SK-N-SH (cell line): ENCODE measurements around the gene VPS8. TPM values are rescaled to one million over a fixed set of nuclear protein-coding genes. Genes with fewer than 3 reads are reported as not detected.
A peak's percentile ranks its signal among the peaks of the same experiment; 100 is the strongest.

Experiments used
- CTCF ChIA-PET: fragments of 300-600, 350-600 bp; formaldehyde crosslinking; extraction: SDS; loops from one replicate; lab custom pipeline; 2021; lab: Yijun Ruan, JAX
- POLR2A ChIA-PET: fragments of 350-600 bp; sonication (Branson Sonifier 250); formaldehyde crosslinking; extraction: SDS; loops from one replicate; lab custom pipeline; 2020; ENCODE audit warnings: antibody characterized with exemption, inconsistent platforms; lab: Yijun Ruan, JAX
- DNase-seq: peaks from one replicate; pipeline ENCODE4 v3.0.0; 2012
- H2AFZ ChIP-seq: fragments of 200-600 bp; sonication (generic); 2 replicates; pipeline ENCODE4 v1.8.1; 2016; ENCODE audit warnings: antibody characterized with exemption, mild to moderate bottlenecking, low read depth
- H3F3A ChIP-seq: fragments of 200-600 bp; sonication (generic); replicated peaks from 2 replicates; pipeline ENCODE3; 2016; ENCODE audit warnings: antibody characterized with exemption, mild to moderate bottlenecking; ENCODE audit not compliant: insufficient read depth
- H3K27ac ChIP-seq, 2 experiments: fragments of 200-500 bp in 1 of 2; fragments of 200-600 bp in 1 of 2; sonication (Bioruptor generic) in 1 of 2; sonication (generic), shearing (Covaris generic) in 1 of 2; 2 replicates each; pipeline versions ENCODE4 v1.5.1 to v1.6.1; 2014 to 2016; ENCODE audit warnings: low read depth in 2 of 2, inconsistent platforms in 1 of 2, low read length in 1 of 2, mild to moderate bottlenecking in 1 of 2, mixed read lengths in 1 of 2
- H3K27me3 ChIP-seq: fragments of 200-600 bp; sonication (generic), shearing (Covaris generic); 2 replicates; pipeline ENCODE4 v1.6.1; 2016; ENCODE audit warnings: mixed run types; ENCODE audit not compliant: insufficient read depth
- H3K36me3 ChIP-seq, 2 experiments: fragments of 200-500 bp in 1 of 2; fragments of 200-600 bp in 1 of 2; sonication (Bioruptor generic) in 1 of 2; sonication (generic) in 1 of 2; replicated peaks in 1 of 2; 2 replicates each; pipeline versions ENCODE3 to v1.5.1; 2014 to 2016; ENCODE audit warnings: low read length in 1 of 2, mild to moderate bottlenecking in 1 of 2; ENCODE audit not compliant: insufficient read depth in 2 of 2, control insufficient read depth in 1 of 2
- H3K4me1 ChIP-seq, 2 experiments: fragments of 200-500 bp in 1 of 2; fragments of 200-600 bp in 1 of 2; sonication (Bioruptor generic) in 1 of 2; sonication (generic), shearing (Covaris generic) in 1 of 2; 2 replicates each; pipeline versions ENCODE4 v1.5.1 to v1.6.1; 2014 to 2016; ENCODE audit warnings: low read depth in 1 of 2, low read length in 1 of 2, mixed run types in 1 of 2; ENCODE audit not compliant: insufficient read depth in 2 of 2, control insufficient read depth in 1 of 2
- H3K4me2 ChIP-seq: fragments of 200-600 bp; sonication (generic), shearing (Covaris generic); 2 replicates; pipeline ENCODE4 v1.6.1; 2017; ENCODE audit warnings: mixed run types
- H3K4me3 ChIP-seq, 2 experiments: fragments of 200-500 bp in 1 of 2; fragments of 200-600 bp in 1 of 2; sonication (Bioruptor generic) in 1 of 2; sonication (generic), shearing (Covaris generic) in 1 of 2; 2 replicates each; pipeline versions ENCODE4 v1.5.1 to v1.8.1; 2014 to 2016; ENCODE audit warnings: low read depth in 2 of 2, inconsistent platforms in 1 of 2, low read length in 1 of 2, mild to moderate bottlenecking in 1 of 2, mixed read lengths in 1 of 2, moderate library complexity in 1 of 2
- H3K79me2 ChIP-seq: fragments of 200-600 bp; sonication (generic); 2 replicates; pipeline ENCODE4 v1.8.1; 2017; ENCODE audit warnings: mild to moderate bottlenecking; ENCODE audit not compliant: insufficient read depth
- H3K9ac ChIP-seq: fragments of 200-600 bp; sonication (generic); 2 replicates; pipeline ENCODE4 v1.6.1; 2017; ENCODE audit warnings: mixed run types
- H3K9me2 ChIP-seq: fragments of 200-600 bp; sonication (generic); 2 replicates; pipeline ENCODE4 v1.6.1; 2017; ENCODE audit warnings: mixed run types
- H3K9me3 ChIP-seq: fragments of 200-600 bp; sonication (generic); 2 replicates; pipeline ENCODE4 v1.6.1; 2017; ENCODE audit warnings: mixed run types, mild to moderate bottlenecking, moderate library complexity
- H4K20me1 ChIP-seq: fragments of 200-600 bp; sonication (generic); 2 replicates; pipeline ENCODE4 v1.6.1; 2017; ENCODE audit warnings: mild to moderate bottlenecking, mixed run types; ENCODE audit not compliant: insufficient read depth
- EP300 ChIP-seq, 2 experiments: IDR thresholded peaks; 2 replicates each; pipeline versions ENCODE4 v1.4.0 to v1.6.1; 2012; ENCODE audit warnings: borderline replicate concordance in 1 of 2, low read depth in 1 of 2, low read length in 1 of 2
- FOSL2 ChIP-seq: IDR thresholded peaks from 2 replicates; pipeline ENCODE4 v1.4.0; 2012; ENCODE audit warnings: low read depth, mild to moderate bottlenecking, moderate library complexity, borderline replicate concordance
- RXRA ChIP-seq: IDR thresholded peaks from 2 replicates; pipeline ENCODE4 v1.4.0; 2012; ENCODE audit warnings: low read depth, mild to moderate bottlenecking, borderline replicate concordance
- TCF12 ChIP-seq: IDR thresholded peaks from 2 replicates; pipeline ENCODE4 v1.4.0; 2012
- TEAD4 ChIP-seq: IDR thresholded peaks from 2 replicates; pipeline ENCODE4 v1.4.0; 2012; ENCODE audit warnings: mild to moderate bottlenecking, borderline replicate concordance; ENCODE audit not compliant: insufficient read depth
- WGBS: methylation state at CpG from one replicate; pipeline ENCODE4 v1.1.6; 2017; ENCODE audit warnings: low lambda C conversion rate; 5-methylcytosine and 5-hydroxymethylcytosine counted together
- polyA plus RNA-seq, 3 experiments: library from polyadenylated mRNA; depleted of rRNA; stranded (reverse); fragments of >200 nt; gene quantifications; 2 replicates each; pipeline ENCODE4 v1.2.3, GENCODE V29; 2012
- TF ChIP-seq, protein P1 (sequence below): fragments of 150-350 bp; IDR thresholded peaks from 2 replicates; pipeline ENCODE4 v1.6.1; 2017; ENCODE audit warnings: antibody characterized with exemption, low read length, low read depth, borderline replicate concordance
- TF ChIP-seq, protein P2 (sequence below): IDR thresholded peaks from 2 replicates; pipeline ENCODE4 v1.4.0; 2012; ENCODE audit warnings: low read depth

Gene VPS8
- polyA plus RNA-seq, 1 of the 3 experiments (the other 2 are of a cell fraction) = 12.8 TPM

DNA sequence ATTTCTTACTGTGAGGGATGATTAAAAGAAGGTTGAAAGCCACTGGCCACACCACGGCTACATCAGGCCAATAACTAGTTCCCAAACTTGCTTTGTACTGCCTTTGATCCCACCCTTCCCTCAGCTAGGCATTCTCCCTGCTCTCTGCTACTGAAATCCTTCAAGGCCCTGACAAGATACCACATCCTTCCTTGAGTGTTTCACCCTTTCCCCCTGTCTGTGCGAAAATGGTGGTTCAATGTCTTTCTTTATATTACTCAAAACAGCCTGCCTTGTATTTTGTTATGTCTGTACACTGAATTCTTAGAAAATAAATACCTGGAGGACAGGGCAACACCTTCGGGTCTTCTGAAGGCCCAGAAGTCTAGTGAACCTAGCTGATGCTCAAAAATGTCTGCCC lies 932 bp upstream of the VPS8 start:
- POLR2A ChIA-PET = no interaction called here
- Histone ChIP-seq H3K9me3 (no peaks in the 10 kb centered on the region), H3F3A (no peaks in the 10 kb centered on the region), H3K36me3 (peaks cover under 1 to 3% of the 10 kb centered on the region in 2 experiments), H3K27ac (no peak overlapping the region), H3K4me1 (peaks cover 0 to 12% of the 10 kb centered on the region in 2 experiments; a peak in 3 of 4 replicates), H3K4me2 (no peak overlapping the region), H4K20me1 (no peaks in the 10 kb centered on the region; the same call in 1 of the 2 replicates), H3K9ac (no peak overlapping the region)
- DNase-seq = no peak
- no peak for TF ChIP-seq RXRA
- TF ChIP-seq, protein P1, sequence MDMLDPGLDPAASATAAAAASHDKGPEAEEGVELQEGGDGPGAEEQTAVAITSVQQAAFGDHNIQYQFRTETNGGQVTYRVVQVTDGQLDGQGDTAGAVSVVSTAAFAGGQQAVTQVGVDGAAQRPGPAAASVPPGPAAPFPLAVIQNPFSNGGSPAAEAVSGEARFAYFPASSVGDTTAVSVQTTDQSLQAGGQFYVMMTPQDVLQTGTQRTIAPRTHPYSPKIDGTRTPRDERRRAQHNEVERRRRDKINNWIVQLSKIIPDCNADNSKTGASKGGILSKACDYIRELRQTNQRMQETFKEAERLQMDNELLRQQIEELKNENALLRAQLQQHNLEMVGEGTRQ = no peak
- TF ChIP-seq TEAD4 = no peak
- TF ChIP-seq, all 33 proteins: peak for 0
- CTCF ChIA-PET = interaction anchor here (0.8 to 3.3 kb wide), 3 partner anchors 9 to 259 kb away, joined by 4 to 17 read pairs (median 7); partner anchors contain the start of gene EPHB3
- WGBS = 99% methylated on average over 3 of the region's 3 CpGs
- Histone ChIP-seq H2AFZ (peak overlapping the region; percentile 85), H3K27me3 (no peaks in the 10 kb centered on the region), H3K79me2 (peaks cover 32% of the 10 kb centered on the region), H3K9me2 (no peaks in the 10 kb centered on the region), H3K4me3 (no peak overlapping the region)

DNA sequence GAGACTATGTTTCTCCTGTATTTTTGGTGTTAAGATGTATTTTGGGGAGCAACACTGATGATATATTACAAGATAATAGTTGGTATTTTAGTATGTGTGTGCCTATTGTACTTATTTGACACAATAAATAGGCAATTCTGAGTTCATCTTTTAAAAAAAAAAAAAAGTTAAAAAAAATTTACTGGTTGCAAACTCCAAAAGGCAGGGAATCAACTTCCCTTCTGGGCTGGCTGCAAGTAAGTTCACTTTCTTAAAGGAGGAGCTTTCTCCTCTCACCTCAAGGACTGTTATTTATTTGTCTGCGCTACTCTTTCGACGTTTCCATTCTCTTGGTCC lies 335 bp upstream of the VPS8 start:
- H3K9me2 ChIP-seq = no peaks in the 10 kb centered on the region
- no peaks in the 10 kb centered on the region for H3K9me3 ChIP-seq
- DNase-seq = no peak
- ChIA-PET POLR2A (no interaction called here), CTCF (interaction anchor here (0.8 to 3.3 kb wide), 4 partner anchors 9 to 260 kb away, joined by 4 to 17 read pairs (median 6); partner anchors contain the start of gene EPHB3)
- H3K27me3 ChIP-seq = no peaks in the 10 kb centered on the region
- H3K4me2 ChIP-seq = 0 out of 2 replicates have a peak overlapping the region, but pooled peaks have one; percentile 33
- H3K4me1 ChIP-seq = peaks cover 0 to 10% of the 10 kb centered on the region in 2 experiments; a peak in 3 of 4 replicates
- peaks cover 32% of the 10 kb centered on the region for H3K79me2 ChIP-seq
- H3K36me3 ChIP-seq = peaks cover 3% of the 10 kb centered on the region in 2 experiments
- peak overlapping the region; percentile 85 for H2AFZ ChIP-seq
- 0% methylated on average over 3 of the region's 3 CpGs for WGBS
- H3K9ac ChIP-seq = no peak overlapping the region
- no peaks in the 10 kb centered on the region; the same call in 1 of the 2 replicates for H4K20me1 ChIP-seq
- H3F3A ChIP-seq = no peaks in the 10 kb centered on the region
- H3K27ac ChIP-seq = peak overlapping the region in 1 of 2 experiments; percentile 34; a peak in 1 of 4 replicates
- peak; percentile 7; the same call in 1 of the 2 replicates for TF ChIP-seq FOSL2
- no peak for TF ChIP-seq TCF12
- peak overlapping the region; percentile 93 to 95 for H3K4me3 ChIP-seq

DNA sequence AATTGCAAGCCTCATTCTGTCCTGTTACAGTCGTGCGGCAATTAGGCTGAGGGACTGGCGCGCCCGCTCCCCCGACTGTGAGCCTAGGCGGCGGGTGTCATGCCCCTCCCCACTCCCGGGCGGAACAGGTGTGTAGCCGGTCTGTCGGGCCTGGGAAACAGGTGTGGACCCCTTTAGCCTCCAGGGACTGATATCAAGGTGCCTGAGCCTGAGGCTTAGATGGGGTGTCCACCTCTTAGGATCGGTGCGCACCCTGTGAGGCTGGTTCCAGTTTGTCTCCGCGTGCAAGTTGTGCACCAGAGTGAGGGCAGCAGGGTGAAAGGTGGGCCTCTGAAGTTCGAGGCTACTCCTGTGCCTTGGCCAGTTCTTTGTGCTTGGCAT lies 686 bp downstream of the VPS8 start:
- Histone ChIP-seq H3K79me2 (peaks cover 32% of the 10 kb centered on the region), H3K36me3 (peaks cover 3% of the 10 kb centered on the region in 2 experiments), H3K9ac (peak overlapping the region; percentile 65), H3K4me2 (peak overlapping the region; percentile 95), H4K20me1 (no peaks in the 10 kb centered on the region; the same call in 1 of the 2 replicates), H3F3A (no peaks in the 10 kb centered on the region), H3K4me1 (peaks cover 0 to 9% of the 10 kb centered on the region in 2 experiments; a peak in 3 of 4 replicates), H3K27ac (peak overlapping the region; percentile 49 to 62; a peak in 2 of 4 replicates), H2AFZ (peak overlapping the region; percentile 95), H3K9me3 (no peaks in the 10 kb centered on the region), H3K4me3 (peak overlapping the region; percentile 93 to 95), H3K27me3 (no peaks in the 10 kb centered on the region), H3K9me2 (no peaks in the 10 kb centered on the region)
- TF ChIP-seq, protein P2, sequence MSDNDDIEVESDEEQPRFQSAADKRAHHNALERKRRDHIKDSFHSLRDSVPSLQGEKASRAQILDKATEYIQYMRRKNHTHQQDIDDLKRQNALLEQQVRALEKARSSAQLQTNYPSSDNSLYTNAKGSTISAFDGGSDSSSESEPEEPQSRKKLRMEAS = 0 out of 2 replicates have a peak, but pooled peaks have one; percentile 25
- TF ChIP-seq EP300 (IDR thresholded peaks at IDR 0.05; ENCODE audit: borderline replicate concordance in 1 of 2, low read depth in 1 of 2, low read length in 1 of 2) = no peak
- POLR2A ChIA-PET = no interaction called here
- WGBS = 8% methylated on average over 9 of the region's 17 CpGs
- peak; percentile 32 for DNase-seq
- CTCF ChIA-PET = interaction anchor here (1.3 to 3.3 kb wide), 4 partner anchors 8 to 251 kb away, joined by 5 to 17 read pairs (median 6); partner anchors contain the start of gene EPHB3
